GM19351 (cell line): Measurements from ENCODE around the gene KLHL29.

Experiments
- ATAC-seq: cut with Tn5 transposase; IDR thresholded peaks from one replicate; pipeline ENCODE4 v1.9.1; 2021; ENCODE audit warnings: mild to moderate bottlenecking, moderate library complexity; ENCODE audit not compliant: unreplicated experiment

Gene KLHL29

DNA sequence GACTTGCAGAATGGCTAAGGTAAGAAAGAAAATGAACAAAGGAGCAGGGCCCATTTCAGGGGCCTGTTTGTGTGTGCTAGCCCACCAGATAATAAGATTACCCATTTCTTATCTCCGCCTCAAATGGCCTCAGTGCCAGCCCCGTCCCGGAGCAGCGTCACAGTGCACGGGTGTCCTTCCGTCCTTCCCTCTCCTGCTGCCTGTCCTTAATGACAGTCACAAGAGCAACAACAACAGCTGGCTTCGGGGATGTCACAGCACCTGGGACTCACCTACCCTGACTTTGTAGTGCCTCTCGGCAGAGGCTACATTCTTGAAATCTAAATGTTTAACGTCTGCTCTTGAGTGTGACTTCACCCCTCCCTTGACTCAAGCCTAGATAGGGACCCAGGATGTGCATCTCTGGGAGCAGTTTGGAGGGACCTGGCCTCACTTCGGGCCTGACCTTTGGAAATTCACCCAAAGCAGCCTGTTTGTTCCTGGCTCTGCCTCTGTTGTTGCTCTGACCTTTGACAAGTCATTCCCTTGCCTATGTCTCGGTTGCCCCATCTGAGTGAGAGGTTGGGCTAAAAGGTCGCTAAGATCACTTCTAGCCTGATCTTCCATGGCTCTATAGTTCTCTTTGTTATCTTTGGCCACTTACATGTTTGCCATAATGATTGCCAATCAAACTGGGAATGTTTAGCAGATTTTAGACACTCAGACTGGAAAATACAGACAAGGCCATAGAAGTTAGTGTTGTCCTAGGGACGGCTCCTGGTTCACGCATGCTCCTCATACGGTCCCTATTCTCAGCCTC is 122.5 kb downstream of the KLHL29 start:
- ATAC-seq = no peak

DNA sequence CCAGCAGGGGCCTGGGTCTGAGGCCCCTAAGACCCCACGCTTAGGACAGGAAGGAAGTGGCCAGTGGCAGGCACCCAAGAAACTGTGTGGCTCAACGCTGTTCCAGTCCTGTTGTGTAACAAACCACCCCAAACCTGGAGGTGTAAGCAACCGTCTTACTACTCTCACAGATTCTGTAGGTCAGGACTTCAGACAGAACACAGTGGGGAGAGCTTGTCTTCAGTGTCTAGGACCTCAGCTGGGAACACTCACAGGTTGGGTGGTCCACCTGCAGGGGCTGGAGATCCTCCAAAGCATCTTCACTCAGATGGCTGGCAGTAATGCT is 123.0 kb downstream of the KLHL29 start:
- ATAC-seq = no peak

DNA sequence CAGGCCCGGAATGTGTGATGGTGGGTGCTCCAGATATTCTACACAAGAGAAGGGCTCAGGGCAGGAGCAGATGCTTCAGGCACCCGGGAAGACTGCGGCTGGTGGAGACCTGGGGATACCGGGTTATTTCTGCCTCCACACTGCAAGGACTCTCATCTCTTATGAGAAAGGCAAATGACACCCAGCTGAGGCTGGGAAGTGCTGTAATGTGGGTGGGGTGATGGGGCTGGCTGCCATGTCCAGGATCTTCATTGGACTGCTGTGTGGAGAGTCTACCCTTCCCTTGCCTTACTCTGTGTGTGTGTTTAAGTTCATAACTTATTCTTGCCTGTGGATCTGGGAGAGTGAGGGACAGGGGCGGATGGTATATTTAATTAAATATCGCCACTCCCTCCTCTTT is 124.1 kb downstream of the KLHL29 start:
- no peak for ATAC-seq

DNA sequence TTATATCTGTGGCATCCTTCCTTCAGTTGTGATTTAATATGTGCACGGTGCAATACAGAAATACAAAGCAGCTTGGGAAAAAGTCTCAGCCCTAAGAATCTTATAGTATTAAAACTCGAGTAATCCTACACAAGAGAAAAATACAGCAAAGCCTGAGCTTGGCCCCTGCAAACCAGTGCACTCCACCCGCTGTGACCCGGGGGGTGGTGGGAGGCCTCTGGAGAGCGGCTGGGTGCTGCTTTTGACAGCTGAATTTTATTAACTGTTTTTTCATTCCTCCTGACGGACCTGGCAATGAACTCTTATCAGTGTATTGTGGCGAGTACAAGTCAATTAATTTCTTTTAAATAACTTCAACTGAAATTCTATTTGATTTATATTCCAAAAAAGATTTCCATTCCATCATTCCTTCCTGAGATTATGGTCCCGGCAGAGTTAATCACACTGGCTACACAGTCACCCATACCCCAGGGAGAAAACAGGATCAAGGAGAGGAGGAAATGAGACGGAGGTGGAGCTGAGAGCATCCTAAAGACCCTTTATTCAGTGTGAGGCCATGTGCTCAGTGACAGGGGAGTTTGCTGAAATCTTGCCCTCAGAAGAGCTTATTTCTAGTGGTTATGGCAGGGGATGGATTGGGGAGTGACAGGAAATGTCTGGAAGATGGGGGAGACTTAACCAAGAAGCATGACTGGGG is 124.8 kb downstream of the KLHL29 start:
- ATAC-seq = no peak

DNA sequence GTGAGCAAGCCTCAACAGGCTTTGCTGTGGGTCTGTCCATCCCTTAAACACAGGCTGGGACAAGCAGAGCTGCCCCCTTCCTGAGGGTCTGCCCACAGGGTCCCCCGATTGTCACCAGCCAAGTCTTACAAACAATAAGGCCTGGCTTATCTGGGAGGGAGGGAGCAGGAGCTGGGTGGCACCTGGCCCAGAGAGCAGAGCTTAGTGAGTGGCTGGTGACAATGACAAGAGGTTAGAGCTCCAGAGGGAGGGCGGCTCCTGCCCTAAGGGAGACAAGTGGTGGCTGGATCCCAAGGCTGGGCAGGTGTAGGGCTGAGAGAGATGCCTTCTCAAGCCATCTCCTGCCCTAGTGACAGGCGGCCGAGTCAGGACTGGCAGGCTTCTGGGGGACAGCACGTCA is 125.5 kb downstream of the KLHL29 start:
- ATAC-seq = no peak

DNA sequence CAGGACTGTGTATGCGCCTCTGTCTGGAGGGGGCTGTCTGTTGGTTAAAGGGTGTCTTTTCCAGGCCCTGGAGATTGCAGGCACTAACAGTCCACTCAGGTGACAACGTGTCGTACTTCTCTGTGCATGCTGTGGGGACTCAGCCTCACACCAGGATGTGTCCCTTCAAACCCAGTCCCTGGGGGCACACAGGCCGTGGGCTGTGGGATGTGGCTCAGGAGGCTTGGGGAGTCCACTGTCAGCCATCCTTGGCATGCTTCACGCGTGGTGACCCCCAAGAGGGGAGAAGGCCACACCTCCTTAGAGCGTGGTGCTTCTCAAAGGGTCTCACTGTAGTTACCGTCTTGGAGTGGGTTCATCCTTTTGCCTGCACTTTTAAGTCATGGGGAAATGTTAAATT is 127.8 kb downstream of the KLHL29 start:
- ATAC-seq = no peak

DNA sequence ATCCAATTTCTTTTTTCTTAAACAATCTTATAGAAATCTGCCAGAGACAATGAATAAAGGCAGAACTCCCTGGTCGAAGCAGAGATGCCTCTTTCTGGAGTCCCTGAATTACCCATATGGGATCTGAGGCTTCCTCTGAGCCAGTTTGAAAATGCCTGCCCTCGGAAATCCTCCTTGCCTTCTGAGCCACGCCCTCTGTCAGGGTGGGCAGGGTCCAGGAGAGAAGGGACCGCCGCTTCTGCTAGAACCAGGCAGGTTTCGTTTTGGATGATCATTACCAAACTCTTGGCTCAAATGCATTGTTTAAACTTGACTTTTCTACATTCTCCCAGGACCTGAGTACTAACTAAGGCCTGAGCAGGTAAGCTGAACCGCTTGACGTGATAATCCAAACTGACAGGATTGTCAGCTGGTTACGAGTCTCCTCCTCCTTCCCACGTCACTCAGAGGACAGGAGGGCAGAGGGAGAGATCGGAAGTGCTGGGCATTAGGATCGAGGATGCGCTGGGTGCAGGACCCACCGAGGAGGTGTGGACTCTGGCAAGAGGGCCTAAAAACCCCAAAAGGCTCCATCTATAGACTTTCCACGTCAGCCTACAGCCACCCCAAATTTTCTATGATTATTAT is 128.4 kb downstream of the KLHL29 start:
- ATAC-seq = no peak

DNA sequence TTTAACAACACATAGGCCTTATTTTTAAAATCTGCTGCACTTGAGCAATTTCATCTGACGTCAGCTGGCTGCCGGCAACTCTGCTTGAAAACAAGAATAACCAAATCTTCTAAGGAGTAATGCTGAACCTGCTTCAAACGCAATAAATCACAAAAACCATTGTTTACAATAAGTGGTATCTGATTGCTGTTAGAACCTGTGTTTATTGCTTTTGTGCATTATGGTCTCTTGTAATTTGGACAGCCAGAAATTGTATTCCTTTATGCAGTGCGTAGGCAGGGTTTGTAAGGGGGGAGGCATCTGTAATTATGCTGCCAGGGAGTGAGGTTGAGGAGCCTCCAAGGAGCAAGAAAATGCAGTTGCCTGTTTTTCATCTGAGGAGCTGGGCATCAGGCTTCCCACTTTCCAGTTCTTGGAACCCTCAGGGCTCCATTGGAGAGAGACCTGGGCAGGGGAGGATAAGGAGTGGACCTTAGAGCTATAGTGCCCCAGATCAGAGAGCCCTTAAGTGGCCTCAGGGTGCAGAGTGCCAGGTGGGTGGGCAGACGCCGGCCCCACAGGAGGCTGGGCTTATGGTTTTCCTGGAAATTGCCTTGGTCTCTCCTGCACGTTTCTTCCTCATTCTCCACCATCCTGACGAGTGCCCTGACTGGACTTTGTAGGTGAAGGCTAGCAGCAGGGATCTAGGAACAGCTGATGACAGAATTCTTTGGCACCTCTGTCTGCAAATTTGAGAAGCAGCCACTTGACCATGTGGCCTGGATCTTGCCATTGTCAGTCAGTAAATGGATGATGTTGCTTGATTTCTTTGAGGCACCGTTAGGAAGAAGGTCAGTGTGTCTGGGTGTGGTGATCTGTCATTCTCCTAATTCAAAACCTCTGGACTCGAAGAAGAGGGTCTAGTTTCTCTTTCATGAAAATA is 129.2 kb downstream of the KLHL29 start:
- ATAC-seq = no peak

DNA sequence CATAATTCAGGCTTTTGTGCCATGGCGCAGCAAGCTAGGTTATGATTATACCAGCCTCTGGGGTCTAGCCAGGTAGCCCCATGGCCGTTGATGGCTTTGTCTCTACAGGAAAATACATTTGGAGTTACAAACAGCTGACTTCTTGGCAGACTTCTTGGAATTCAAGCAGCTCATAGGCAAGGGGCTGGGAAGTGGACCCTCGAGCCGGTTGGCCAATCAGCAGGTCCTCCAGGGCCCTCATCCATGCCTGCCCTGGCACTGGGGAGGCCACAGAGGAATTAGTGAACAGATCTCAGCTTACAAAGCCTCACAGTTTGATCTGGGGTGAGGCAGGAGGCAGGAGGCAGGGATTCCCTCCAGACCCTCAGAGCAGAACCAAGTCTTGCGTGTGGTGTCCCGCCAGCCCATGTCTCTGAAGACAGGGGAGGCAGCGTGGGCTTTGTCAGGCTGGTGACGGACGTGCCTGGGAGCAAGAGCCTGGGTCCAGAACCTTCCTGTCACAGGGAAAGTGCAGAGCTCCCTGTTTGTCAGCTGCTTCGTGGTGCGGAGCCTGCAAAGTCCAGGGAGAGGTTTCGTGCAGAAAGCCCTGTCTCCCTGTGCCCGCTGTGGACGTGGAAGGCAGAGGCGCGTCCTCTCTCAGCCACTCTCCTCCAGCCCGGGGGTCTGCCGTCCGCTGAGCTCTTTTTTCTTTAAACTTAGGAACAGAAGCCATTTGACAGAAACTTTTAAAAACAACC is 131.7 kb downstream of the KLHL29 start:
- no peak for ATAC-seq

DNA sequence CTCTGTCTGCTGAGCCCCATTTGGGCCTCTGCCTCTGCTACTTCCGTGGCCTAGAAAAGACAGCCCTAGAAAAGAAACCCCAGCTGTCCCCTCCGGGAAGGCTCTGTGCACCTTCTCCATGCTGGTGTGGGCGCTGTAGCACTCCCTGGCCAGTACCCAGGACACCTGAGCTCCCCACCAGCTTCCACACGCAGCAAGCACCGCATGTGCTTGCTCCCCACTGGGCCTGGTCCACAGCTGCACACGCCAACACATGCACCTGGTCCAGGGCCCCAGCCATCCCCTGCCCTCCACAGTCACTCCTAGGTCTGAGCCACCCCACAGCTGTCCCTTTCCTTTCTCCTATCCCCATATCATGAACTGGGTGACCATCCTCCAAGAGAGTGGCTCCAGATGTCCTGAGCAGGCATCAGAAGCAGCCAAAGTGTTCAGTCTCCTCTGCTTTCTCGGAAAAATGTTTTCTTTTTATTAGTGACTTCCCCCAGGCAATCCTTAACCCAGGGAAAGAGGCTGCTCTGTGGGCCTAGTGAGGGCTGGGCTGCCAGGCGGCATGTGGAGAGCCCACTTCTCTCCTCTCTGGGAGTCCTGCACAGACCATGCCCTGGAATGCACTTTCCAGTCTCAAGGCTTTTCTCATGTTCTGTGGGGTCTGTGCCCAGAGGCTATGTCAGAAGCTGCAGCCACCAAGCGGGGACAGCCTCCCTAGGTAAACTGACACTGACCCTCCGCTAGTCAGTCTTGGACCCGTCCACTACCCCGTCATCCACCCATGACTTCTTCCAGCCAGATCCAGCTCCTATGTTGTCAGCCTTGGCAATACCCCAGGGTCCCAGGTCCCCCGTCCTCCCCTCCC is 133.7 kb downstream of the KLHL29 start:
- ATAC-seq = no peak

DNA sequence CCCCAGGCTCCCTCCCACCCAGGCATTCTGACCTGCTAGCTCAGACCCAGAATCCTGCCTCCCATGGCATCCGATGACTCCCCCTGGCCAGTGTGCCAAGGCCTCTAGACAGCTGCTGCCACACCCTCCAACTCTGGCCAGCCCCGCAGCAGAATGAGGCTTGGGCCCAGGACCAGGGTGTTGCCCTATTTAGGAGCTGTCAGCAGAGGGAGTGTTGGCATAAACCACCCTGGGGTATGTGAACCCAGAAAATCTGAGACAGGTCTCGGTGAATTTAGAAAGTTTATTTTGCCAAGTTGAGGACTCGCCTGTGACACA is 134.3 kb downstream of the KLHL29 start:
- no peak for ATAC-seq

DNA sequence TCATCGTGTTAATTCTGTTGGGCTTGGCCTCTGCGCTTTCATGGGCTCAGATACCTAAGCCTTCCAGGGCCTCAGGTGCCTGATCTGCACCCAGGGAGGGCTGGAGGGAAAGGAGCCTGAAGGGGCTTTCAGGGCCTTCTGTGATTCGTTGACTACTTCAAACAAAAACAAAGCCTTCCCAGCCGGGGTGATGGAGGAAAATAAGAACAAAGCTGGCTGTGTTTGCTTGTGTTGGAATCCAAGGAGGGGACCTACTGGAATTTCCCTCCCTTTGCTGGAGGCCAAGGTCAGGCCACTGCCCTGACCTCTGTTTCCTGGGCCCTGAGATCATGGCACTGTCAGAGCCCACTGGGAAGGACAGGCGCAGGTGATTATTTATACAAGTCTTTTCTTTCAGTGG is 135.3 kb downstream of the KLHL29 start:
- no peak for ATAC-seq

DNA sequence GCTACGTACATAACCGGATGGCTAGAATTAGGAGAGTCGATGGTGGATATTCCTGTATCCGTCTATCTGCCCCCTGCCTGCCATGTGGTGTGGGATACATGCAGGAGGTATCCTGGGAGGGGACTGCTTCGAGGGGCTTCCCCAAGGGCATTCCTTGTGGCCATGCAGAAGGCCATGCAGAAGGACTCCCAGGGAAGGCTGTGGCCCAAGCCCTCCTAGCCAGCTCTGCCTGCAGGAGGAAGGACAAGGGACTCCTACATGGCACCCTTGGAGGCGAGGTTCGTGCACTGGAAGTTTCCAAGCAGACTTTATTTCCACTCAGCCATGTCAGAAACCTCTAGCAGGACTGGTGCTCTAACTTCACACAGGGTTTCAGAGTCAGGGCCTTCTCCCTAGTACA is 136.1 kb downstream of the KLHL29 start:
- no peak for ATAC-seq

DNA sequence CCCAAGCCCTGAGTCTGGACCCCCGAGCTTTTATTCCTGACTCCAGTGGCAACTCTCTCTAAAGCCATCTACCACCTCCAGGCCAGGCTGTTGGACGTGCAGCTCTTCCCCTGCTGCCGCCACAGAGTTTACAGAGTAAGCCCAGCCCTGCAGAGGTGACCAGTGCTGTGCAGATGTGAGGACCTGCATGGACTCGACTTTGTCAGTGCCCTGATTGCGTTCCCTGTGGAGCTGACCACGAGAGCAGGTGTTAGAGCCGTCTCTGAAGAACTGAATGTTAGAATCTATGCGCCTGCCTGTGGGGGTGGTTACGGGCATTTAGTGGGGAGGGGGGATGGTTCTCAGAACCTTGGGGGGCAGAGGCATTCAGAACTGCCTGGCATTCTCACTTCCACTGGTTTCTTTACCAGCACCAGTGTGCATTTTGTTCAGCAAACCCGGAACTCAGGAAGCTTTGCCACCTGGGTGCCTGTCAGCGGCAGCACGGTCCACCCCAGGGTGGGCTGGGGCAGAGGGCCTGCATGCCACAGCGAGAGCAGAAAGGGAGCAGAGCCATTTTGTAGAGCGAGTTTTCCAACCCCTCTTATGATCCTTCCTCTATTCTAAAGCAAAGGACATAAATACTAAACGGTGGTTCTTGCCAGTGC is 137.9 kb downstream of the KLHL29 start:
- ATAC-seq = no peak

DNA sequence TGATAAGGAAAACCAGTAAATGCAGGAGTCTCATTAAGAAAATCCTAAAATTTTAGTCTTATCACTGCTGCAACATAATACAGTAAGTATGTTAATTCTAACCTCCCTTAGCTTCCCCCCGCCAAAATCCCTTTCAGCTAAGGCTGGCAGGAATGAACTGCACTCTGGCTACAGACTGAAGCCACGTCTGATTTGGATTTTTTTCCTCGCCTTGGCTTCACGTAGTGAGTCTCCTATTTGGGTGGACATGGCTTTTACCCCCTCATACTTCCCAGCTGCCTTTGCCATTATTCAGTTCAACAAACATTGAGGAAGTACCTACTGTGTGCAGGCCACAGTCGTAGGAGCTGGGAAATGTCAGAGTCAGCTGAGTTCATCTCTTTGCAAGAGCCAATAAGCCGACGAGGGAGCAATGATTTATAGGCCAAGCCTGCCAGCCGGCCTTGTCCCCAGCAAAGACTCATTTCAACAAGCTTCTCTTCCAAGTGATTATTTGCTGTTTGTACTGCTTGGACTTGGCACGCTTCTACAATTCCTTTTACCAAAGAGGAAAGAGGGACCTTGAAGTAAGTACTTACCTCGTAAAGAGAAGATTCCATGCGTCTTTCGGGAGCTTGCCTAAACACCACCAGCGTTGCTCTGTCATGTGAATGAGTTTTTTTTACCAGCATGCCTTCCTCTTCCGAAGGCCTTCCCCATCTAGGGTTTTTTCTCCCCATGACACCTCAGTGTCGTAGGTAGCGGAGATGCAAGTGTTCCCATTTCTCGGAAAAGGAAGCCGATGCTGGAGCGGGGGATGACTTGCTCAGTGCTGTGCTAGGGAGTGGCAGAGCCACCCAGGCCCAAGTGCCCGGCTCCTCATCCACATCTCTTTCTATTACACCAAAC is 138.6 kb downstream of the KLHL29 start:
- ATAC-seq = no peak

DNA sequence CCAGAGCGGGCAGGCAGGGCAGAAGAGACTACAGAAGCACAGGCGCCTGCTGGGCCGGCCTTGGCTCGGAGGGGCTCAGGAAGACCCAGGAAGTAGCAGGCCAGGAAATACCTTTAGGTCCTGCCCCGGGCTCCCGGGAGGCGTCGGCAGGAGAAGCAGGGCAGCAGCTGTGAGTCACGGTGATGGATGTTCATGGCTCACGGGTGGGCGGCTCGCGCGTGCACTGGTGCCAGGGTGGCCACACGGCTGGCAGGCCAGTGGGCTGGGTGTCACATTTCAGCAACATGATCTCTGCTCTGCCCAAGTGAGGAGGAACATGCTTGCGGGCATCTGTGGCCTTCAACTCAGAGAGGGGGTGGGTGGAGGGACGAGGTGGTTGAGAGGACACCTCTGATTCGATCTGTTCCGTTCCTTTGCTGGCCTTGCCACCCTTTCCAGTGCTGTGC is 139.3 kb downstream of the KLHL29 start:
- ATAC-seq = no peak

DNA sequence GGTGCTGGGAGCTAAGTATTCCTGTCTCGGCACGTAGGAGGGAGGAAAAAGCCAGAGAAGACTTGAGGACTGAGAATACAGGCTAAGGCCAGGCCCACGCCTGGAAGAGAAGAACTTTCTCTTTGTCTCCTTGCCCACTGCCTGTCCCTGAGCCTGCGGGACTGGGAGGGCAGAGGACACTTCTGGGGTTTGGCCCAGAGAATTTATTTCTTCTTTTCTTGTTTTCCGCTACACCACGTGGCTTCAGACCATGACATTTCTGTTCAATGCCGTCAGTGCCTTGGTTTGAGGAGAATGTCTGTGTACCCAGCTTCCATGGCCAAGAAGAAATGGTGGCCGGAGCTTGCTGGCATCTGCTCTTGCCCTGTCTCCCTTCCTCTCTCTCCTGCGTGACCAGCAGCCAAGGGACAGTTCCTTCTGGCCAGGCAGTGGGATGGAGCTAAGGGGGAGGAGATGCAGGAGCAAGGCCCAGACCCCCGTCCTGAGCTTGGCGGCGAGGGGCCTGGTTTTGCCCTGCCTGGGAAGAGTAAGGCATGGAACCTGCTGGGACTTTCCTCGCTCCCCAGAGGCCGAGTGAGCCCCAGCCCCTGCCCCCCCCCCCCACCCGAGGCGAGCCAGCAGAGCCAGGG is 140.3 kb downstream of the KLHL29 start:
- ATAC-seq = no peak

DNA sequence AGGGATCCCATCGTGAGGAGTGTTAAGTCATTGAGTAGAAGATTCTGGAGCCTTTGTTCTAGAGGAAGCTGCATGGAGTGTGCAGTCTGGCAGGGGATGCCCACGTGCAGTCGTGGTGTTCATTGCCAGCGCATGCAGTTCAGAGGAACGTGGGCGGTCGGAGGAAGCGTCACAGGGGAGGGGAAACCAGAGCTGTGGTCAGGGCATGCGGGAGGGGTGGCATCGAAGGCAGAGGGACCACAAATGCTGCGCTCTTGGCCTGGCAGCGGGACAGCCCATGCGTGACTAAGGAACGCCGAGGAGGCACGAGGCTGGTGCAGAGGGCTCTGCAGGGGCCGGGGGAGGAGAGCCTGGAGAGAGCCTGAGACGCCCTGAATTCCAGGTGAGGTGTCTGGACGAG is 141.1 kb downstream of the KLHL29 start:
- ATAC-seq = no peak
